ENCODE data around the gene GPHN. TPM values are rescaled to one million over a fixed set of nuclear protein-coding genes. Genes with fewer than 3 reads are reported as not detected.

GPHN gene
- total RNA-seq, 1 experiment from 2014 or later = 18.1 TPM

DNA sequence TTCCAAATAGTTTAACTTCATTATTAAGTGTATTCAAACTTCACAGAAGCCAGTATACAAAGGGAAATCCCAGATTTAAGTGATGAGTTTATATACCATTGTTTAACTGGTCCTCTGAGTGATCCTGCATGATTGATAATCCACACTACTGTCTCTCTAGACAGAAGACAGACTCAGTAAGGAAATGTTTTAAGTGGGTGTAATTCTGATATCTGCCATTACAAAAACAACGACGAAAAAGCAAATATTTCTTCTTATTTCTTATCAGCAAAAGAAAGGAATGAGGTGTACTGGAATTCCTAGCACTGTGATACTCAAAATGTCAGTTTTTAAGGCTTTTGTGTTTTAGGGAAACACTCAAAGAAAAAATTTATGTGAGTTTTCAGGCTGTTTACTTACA, 127.5 kb downstream of the GPHN start (continued):
- no peak for TF ChIP-seq ESRRA (CRISPR knock-in tag; IDR thresholded peaks at IDR 0.05; ENCODE audit: borderline replicate concordance)
- TF ChIP-seq TEAD4 (CRISPR knock-in tag; IDR thresholded peaks at IDR 0.05) = no peak
- no peak for TF ChIP-seq ZNF263 (CRISPR knock-in tag; IDR thresholded peaks at IDR 0.05; ENCODE audit: low read depth)
- TF ChIP-seq, protein P1, sequence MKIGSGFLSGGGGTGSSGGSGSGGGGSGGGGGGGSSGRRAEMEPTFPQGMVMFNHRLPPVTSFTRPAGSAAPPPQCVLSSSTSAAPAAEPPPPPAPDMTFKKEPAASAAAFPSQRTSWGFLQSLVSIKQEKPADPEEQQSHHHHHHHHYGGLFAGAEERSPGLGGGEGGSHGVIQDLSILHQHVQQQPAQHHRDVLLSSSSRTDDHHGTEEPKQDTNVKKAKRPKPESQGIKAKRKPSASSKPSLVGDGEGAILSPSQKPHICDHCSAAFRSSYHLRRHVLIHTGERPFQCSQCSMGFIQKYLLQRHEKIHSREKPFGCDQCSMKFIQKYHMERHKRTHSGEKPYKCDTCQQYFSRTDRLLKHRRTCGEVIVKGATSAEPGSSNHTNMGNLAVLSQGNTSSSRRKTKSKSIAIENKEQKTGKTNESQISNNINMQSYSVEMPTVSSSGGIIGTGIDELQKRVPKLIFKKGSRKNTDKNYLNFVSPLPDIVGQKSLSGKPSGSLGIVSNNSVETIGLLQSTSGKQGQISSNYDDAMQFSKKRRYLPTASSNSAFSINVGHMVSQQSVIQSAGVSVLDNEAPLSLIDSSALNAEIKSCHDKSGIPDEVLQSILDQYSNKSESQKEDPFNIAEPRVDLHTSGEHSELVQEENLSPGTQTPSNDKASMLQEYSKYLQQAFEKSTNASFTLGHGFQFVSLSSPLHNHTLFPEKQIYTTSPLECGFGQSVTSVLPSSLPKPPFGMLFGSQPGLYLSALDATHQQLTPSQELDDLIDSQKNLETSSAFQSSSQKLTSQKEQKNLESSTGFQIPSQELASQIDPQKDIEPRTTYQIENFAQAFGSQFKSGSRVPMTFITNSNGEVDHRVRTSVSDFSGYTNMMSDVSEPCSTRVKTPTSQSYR (CRISPR knock-in tag; IDR thresholded peaks at IDR 0.05) = no peak
- TF ChIP-seq, protein P2, sequence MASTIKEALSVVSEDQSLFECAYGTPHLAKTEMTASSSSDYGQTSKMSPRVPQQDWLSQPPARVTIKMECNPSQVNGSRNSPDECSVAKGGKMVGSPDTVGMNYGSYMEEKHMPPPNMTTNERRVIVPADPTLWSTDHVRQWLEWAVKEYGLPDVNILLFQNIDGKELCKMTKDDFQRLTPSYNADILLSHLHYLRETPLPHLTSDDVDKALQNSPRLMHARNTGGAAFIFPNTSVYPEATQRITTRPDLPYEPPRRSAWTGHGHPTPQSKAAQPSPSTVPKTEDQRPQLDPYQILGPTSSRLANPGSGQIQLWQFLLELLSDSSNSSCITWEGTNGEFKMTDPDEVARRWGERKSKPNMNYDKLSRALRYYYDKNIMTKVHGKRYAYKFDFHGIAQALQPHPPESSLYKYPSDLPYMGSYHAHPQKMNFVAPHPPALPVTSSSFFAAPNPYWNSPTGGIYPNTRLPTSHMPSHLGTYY (CRISPR knock-in tag; IDR thresholded peaks at IDR 0.05) = no peak
- no peak for TF ChIP-seq GABPB1 (CRISPR knock-in tag; IDR thresholded peaks at IDR 0.05)
- TF ChIP-seq SOX15 (CRISPR knock-in tag; IDR thresholded peaks at IDR 0.05) = no peak
- TF ChIP-seq, protein P3, sequence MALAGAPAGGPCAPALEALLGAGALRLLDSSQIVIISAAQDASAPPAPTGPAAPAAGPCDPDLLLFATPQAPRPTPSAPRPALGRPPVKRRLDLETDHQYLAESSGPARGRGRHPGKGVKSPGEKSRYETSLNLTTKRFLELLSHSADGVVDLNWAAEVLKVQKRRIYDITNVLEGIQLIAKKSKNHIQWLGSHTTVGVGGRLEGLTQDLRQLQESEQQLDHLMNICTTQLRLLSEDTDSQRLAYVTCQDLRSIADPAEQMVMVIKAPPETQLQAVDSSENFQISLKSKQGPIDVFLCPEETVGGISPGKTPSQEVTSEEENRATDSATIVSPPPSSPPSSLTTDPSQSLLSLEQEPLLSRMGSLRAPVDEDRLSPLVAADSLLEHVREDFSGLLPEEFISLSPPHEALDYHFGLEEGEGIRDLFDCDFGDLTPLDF (CRISPR knock-in tag; IDR thresholded peaks at IDR 0.05) = no peak
- no peak for TF ChIP-seq OVOL2 (CRISPR knock-in tag; IDR thresholded peaks at IDR 0.05; ENCODE audit: borderline replicate concordance)

DNA sequence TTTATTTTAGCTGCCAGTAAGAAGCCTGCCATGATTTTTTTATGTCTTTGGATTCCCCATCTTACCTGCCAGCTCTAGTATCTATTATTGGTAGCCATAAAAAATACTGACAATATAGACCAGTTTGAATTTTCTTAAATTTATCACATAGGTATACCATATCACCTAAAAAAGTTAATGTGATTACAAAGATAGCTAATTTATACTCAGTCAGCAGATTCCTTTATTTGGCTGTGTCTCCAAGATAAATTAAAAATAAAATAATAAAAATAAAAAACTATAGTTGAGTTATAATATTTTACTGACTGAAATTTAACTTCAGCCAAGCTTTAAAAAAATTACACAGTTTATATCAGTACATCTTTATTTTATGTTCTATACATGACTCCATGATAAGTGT, 128.3 kb downstream of the GPHN start:
- Mint-ChIP-seq H3K4me1 (peaks cover 4% of the 10 kb centered on the region; the same call in 1 of the 2 replicates), H3K36me3 (no peaks in the 10 kb centered on the region), H3K9me3 (no peaks in the 10 kb centered on the region), H3K4me3 (no peak overlapping the region), H3K27ac (no peak overlapping the region), H3K27me3 (ENCODE audit: low read depth) (no peaks in the 10 kb centered on the region)
- ATAC-seq (no peak), DNase-seq (ENCODE audit: low spot score) (no peak)
- TF ChIP-seq IRF2 (CRISPR knock-in tag; IDR thresholded peaks at IDR 0.05; ENCODE audit: borderline replicate concordance, low read depth) = no peak
- TF ChIP-seq PRRX2 (CRISPR knock-in tag; IDR thresholded peaks at IDR 0.05) = no peak
- no peak for TF ChIP-seq CREM (CRISPR knock-in tag; IDR thresholded peaks at IDR 0.05)
- no peak for TF ChIP-seq GTF2I (CRISPR knock-in tag; conservative IDR thresholded peaks at IDR 0.05)
- no peak for TF ChIP-seq NR1H2 (CRISPR knock-in tag; IDR thresholded peaks at IDR 0.05)
- TF ChIP-seq SMAD4 (CRISPR knock-in tag; IDR thresholded peaks at IDR 0.05) = no peak
- TF ChIP-seq, protein P2 (CRISPR knock-in tag; IDR thresholded peaks at IDR 0.05) = no peak
- TF ChIP-seq, protein P4, sequence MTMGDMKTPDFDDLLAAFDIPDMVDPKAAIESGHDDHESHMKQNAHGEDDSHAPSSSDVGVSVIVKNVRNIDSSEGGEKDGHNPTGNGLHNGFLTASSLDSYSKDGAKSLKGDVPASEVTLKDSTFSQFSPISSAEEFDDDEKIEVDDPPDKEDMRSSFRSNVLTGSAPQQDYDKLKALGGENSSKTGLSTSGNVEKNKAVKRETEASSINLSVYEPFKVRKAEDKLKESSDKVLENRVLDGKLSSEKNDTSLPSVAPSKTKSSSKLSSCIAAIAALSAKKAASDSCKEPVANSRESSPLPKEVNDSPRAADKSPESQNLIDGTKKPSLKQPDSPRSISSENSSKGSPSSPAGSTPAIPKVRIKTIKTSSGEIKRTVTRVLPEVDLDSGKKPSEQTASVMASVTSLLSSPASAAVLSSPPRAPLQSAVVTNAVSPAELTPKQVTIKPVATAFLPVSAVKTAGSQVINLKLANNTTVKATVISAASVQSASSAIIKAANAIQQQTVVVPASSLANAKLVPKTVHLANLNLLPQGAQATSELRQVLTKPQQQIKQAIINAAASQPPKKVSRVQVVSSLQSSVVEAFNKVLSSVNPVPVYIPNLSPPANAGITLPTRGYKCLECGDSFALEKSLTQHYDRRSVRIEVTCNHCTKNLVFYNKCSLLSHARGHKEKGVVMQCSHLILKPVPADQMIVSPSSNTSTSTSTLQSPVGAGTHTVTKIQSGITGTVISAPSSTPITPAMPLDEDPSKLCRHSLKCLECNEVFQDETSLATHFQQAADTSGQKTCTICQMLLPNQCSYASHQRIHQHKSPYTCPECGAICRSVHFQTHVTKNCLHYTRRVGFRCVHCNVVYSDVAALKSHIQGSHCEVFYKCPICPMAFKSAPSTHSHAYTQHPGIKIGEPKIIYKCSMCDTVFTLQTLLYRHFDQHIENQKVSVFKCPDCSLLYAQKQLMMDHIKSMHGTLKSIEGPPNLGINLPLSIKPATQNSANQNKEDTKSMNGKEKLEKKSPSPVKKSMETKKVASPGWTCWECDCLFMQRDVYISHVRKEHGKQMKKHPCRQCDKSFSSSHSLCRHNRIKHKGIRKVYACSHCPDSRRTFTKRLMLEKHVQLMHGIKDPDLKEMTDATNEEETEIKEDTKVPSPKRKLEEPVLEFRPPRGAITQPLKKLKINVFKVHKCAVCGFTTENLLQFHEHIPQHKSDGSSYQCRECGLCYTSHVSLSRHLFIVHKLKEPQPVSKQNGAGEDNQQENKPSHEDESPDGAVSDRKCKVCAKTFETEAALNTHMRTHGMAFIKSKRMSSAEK (CRISPR knock-in tag; IDR thresholded peaks at IDR 0.05; ENCODE audit: borderline replicate concordance) = no peak
- TF ChIP-seq ZNF396 (CRISPR knock-in tag; IDR thresholded peaks at IDR 0.05; ENCODE audit: borderline replicate concordance) = no peak
- ChIA-PET CTCF (no interaction called here), POLR2A (no interaction called here)
